ENCODE measurements around the gene SPTLC1.

DNA sequence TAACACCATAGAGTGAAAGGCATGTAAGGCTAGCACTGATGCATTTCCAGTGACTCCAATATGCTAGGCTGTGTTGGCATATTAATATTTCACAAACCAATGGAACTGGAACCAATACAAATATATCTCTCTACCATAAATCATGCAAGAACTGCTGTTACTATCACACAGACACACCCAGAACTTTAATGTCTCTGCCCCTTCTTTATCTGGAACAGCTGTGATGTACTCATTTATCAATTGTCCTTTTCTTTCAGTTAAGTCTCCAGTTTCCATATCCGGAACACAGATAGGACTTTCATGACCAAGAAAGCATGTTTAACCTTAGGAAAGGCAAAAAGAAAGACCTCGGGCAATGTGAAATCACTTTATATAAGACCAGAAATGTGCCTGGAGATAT, 70.3 kb downstream of the SPTLC1 start:
- TF ChIP-seq JUNB (IDR thresholded peaks at IDR 0.05; ENCODE audit: unreplicated experiment) (no peak), POLR2AphosphoS5 (IDR thresholded peaks at IDR 0.05; ENCODE audit: low read depth) (no peak), EZH2 (IDR thresholded peaks at IDR 0.05; ENCODE audit: low read depth, unreplicated experiment) (no peak), CTCF (conservative IDR thresholded peaks at IDR 0.05; ENCODE audit: low read depth in 2 of 2) (no peak), CREB1 (CRISPR knock-in tag; IDR thresholded peaks at IDR 0.05; ENCODE audit: low read depth) (no peak), EZH2phosphoT487 (IDR thresholded peaks at IDR 0.05; ENCODE audit: unreplicated experiment) (no peak)
- TF ChIP-seq, protein P1, sequence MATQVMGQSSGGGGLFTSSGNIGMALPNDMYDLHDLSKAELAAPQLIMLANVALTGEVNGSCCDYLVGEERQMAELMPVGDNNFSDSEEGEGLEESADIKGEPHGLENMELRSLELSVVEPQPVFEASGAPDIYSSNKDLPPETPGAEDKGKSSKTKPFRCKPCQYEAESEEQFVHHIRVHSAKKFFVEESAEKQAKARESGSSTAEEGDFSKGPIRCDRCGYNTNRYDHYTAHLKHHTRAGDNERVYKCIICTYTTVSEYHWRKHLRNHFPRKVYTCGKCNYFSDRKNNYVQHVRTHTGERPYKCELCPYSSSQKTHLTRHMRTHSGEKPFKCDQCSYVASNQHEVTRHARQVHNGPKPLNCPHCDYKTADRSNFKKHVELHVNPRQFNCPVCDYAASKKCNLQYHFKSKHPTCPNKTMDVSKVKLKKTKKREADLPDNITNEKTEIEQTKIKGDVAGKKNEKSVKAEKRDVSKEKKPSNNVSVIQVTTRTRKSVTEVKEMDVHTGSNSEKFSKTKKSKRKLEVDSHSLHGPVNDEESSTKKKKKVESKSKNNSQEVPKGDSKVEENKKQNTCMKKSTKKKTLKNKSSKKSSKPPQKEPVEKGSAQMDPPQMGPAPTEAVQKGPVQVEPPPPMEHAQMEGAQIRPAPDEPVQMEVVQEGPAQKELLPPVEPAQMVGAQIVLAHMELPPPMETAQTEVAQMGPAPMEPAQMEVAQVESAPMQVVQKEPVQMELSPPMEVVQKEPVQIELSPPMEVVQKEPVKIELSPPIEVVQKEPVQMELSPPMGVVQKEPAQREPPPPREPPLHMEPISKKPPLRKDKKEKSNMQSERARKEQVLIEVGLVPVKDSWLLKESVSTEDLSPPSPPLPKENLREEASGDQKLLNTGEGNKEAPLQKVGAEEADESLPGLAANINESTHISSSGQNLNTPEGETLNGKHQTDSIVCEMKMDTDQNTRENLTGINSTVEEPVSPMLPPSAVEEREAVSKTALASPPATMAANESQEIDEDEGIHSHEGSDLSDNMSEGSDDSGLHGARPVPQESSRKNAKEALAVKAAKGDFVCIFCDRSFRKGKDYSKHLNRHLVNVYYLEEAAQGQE (IDR thresholded peaks at IDR 0.05; ENCODE audit: unreplicated experiment): no peak
